Measurements from ENCODE around the gene ANKS4B.

DNA sequence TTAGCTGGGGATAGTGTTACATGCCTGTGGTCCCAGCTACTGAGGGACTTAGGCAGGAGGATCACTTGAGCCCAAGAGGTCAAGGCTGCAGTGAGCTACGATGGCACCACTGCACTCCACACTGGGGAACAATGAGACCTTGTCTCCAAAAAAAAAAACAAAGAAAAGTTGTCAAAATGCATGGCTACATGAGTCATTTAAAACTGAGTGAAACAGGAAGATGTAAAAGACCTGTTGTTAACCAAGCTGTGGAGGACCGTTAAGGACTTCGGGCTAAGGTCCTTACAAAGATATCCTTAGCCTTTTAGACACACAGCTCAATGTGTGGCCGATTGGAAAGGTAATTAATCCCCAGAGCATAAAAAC lies 47.2 kb upstream of the ANKS4B start:
- TF ChIP-seq, protein P1, sequence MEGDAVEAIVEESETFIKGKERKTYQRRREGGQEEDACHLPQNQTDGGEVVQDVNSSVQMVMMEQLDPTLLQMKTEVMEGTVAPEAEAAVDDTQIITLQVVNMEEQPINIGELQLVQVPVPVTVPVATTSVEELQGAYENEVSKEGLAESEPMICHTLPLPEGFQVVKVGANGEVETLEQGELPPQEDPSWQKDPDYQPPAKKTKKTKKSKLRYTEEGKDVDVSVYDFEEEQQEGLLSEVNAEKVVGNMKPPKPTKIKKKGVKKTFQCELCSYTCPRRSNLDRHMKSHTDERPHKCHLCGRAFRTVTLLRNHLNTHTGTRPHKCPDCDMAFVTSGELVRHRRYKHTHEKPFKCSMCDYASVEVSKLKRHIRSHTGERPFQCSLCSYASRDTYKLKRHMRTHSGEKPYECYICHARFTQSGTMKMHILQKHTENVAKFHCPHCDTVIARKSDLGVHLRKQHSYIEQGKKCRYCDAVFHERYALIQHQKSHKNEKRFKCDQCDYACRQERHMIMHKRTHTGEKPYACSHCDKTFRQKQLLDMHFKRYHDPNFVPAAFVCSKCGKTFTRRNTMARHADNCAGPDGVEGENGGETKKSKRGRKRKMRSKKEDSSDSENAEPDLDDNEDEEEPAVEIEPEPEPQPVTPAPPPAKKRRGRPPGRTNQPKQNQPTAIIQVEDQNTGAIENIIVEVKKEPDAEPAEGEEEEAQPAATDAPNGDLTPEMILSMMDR (IDR thresholded peaks at IDR 0.05), result no peak
- TF ChIP-seq POLR2A (IDR thresholded peaks at IDR 0.05), result no peak

Measured in esophagus squamous epithelium (tissue), 4 donors.